Osteoblast (primary cell): ENCODE measurements around the gene DEAF1. TPM values are rescaled to one million over a fixed set of nuclear protein-coding genes. Genes with fewer than 3 reads are reported as not detected.

ENCODE experiments used
- DNase-seq: peaks from one replicate; pipeline ENCODE4 v3.0.0; 2011; ENCODE audit warnings: low spot score, mixed read lengths; ENCODE audit not compliant: insufficient read length; ENCODE audit errors: missing footprints
- H2AFZ ChIP-seq: 2 replicates; pipeline ENCODE4 v1.6.0; 2011; ENCODE audit warnings: mild to moderate bottlenecking, low read length
- H3K27ac ChIP-seq: 2 replicates; pipeline ENCODE4 v1.5.1; 2011; ENCODE audit warnings: mild to moderate bottlenecking, low read depth, low read length, moderate library complexity
- H3K27me3 ChIP-seq: 2 replicates; pipeline ENCODE4 v1.6.0; 2012; ENCODE audit warnings: mild to moderate bottlenecking, control low read depth, inconsistent platforms, low read length, moderate library complexity; ENCODE audit not compliant: insufficient read depth
- H3K36me3 ChIP-seq: 2 replicates; pipeline ENCODE4 v1.5.1; 2011; ENCODE audit warnings: mild to moderate bottlenecking, low read length, control low read depth, moderate library complexity; ENCODE audit not compliant: insufficient read depth
- H3K4me1 ChIP-seq: 2 replicates; pipeline ENCODE4 v1.5.1; 2011; ENCODE audit warnings: mild to moderate bottlenecking, low read length, control low read depth, moderate library complexity; ENCODE audit not compliant: insufficient read depth
- H3K4me2 ChIP-seq: 2 replicates; pipeline ENCODE4 v1.6.0; 2011; ENCODE audit warnings: mild to moderate bottlenecking, low read length; ENCODE audit not compliant: insufficient read depth
- H3K4me3 ChIP-seq: fragments of 200-600 bp; sonication (generic); 3 replicates; pipeline ENCODE4 v1.5.1; 2012; ENCODE audit warnings: mild to moderate bottlenecking, low read length, inconsistent platforms; ENCODE audit not compliant: insufficient read depth
- H3K79me2 ChIP-seq: 2 replicates; pipeline ENCODE4 v1.6.0; 2012; ENCODE audit warnings: mild to moderate bottlenecking, low read length, control low read depth, inconsistent platforms; ENCODE audit not compliant: insufficient read depth
- H3K9me3 ChIP-seq: 2 replicates; pipeline ENCODE4 v1.5.1; 2011; ENCODE audit warnings: low read depth, low read length, control low read depth
- H4K20me1 ChIP-seq: 2 replicates; pipeline ENCODE4 v1.6.0; 2012; ENCODE audit warnings: mild to moderate bottlenecking, low read length, control low read depth; ENCODE audit not compliant: insufficient read depth
- CTCF ChIP-seq: IDR thresholded peaks from 2 replicates; pipeline ENCODE4 v1.5.1; 2011; ENCODE audit warnings: mild to moderate bottlenecking, low read depth, low read length, moderate library complexity; ENCODE audit errors: extremely low read depth
- total RNA-seq: library from RNA; depleted of rRNA; stranded (reverse); fragments of >200 nt; gene quantifications from 2 replicates; pipeline ENCODE4 v1.2.3, GENCODE V29; 2012

Gene DEAF1
- total RNA-seq, 1 donor: 44.2 TPM

GRCh38 chr11:614021-614622 is 80.9 kb downstream of the DEAF1 start:
- peaks cover 32% of the 10 kb centered on the region for H4K20me1 ChIP-seq

DNA sequence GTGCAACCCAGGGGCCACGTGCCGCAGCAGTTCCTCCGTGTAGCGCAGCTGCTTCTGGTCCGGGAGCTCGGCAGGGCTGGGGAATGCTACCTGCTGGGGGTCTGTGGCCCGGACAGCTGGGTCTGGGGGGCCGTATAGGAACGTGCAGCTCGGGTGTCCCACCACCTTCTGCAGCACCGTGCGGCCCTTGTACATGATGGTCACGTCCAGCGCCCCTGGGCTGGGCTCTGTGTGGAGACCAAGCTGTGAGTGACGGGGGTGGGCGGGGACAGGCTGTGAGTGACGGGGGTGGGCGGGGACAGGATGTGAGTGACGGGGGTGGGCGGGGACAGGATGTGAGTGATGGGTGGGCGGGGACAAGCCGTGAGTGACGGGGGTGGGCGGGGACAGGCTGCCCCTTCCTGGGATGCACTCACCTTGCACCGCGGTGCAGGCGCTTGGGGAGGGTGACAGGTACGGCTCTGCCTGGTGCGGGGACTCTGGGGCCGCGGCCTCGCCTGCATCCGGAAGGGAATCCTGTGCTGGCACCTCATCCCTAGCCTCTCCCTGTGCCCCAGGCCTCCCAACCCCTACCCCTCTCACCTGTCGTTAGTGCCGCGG is 81.6 kb downstream of the DEAF1 start:
- Histone ChIP-seq H3K36me3 (peaks cover 44% of the 10 kb centered on the region), H3K9me3 (no peaks in the 10 kb centered on the region), H3K4me1 (peaks cover 10% of the 10 kb centered on the region), H4K20me1 (peaks cover 32% of the 10 kb centered on the region), H3K27ac (no peak overlapping the region), H3K4me3 (no peak overlapping the region), H3K79me2 (no peaks in the 10 kb centered on the region), H2AFZ (no peak overlapping the region), H3K27me3 (no peaks in the 10 kb centered on the region), H3K4me2 (no peak overlapping the region)
- no peak for TF ChIP-seq CTCF
- peak; percentile 85 for DNase-seq

More at GRCh38 chr11:614021-614622, 80.9 kb downstream of the DEAF1 start:
- Histone ChIP-seq H3K4me3 (no peak overlapping the region), H3K27me3 (no peaks in the 10 kb centered on the region), H3K36me3 (peaks cover 38% of the 10 kb centered on the region), H3K79me2 (no peaks in the 10 kb centered on the region), H2AFZ (no peak overlapping the region), H3K9me3 (no peaks in the 10 kb centered on the region), H3K4me2 (no peak overlapping the region), H3K4me1 (peaks cover 10% of the 10 kb centered on the region), H3K27ac (peak overlapping the region; percentile 33)
- DNase-seq: peak; percentile 87
- no peak for TF ChIP-seq CTCF

DNA sequence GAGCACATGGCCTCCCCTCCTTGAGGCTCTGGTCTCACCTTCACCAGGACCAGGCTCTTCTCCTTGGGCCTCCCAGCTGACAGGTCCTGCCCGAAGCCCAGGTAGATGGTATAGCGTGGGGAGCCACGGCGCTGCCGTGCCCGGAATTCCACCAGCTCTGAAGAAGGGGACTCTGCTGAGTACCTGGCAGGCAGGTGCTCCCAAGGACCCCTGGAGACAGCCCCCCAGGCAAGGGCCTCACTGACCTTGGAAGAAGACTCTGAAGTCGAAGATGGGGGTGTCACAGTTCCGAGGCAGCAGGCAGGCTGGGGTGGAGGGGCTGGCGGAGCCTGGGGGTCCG is 82.1 kb downstream of the DEAF1 start:
- Histone ChIP-seq H3K9me3 (no peaks in the 10 kb centered on the region), H4K20me1 (peaks cover 32% of the 10 kb centered on the region), H3K79me2 (no peaks in the 10 kb centered on the region), H3K27me3 (no peaks in the 10 kb centered on the region), H3K4me3 (no peak overlapping the region), H3K4me2 (no peak overlapping the region), H3K36me3 (peaks cover 49% of the 10 kb centered on the region), H3K27ac (no peak overlapping the region), H3K4me1 (peaks cover 10% of the 10 kb centered on the region), H2AFZ (no peak overlapping the region)
- DNase-seq: no peak
- no peak for TF ChIP-seq CTCF

DNA sequence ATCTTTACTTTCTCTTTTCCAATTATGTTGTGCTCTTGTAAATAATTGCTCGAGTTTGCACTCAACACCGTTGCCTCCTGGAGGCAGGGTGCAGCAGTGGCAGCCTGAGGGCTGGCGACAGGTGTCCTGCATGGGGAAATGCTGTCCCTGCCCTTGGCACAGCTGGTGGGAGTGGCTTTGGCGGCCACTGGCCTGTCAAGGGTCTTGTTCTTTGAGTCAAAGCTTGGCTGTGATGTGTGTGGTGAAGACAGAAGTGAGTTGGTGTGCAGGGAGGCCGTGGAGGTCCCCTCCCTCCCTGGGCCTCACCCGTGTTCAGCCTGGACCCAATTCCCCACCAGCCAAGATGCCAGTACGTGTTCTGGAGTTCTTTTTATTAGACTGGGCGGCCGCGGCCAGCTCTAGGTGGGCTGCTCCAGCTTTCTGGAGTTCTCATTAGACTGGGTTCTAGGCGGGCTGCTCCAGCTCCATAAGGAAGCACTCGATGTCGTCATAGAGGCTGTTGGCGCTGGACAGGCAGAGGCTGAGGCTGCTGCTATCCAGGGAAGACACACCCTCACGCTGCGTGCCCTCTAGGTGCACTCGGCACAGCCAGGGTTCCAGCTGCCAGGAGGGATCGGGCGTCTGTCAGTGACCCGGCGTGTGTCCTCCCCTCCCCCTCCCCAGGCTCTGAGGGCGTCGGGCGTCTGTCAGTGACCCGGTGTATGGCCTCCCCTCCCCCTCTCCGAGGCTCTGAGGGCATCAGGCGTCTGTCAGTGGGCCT is 82.6 kb downstream of the DEAF1 start:
- Histone ChIP-seq H3K79me2 (no peaks in the 10 kb centered on the region), H3K27ac (no peak overlapping the region), H3K4me1 (peaks cover 10% of the 10 kb centered on the region), H3K4me2 (no peak overlapping the region), H3K9me3 (no peaks in the 10 kb centered on the region), H3K36me3 (peaks cover 55% of the 10 kb centered on the region), H3K27me3 (no peaks in the 10 kb centered on the region), H3K4me3 (no peak overlapping the region), H4K20me1 (peaks cover 32% of the 10 kb centered on the region), H2AFZ (no peak overlapping the region)
- TF ChIP-seq CTCF: peak; percentile 26
- peak; percentile 90 for DNase-seq
